ENCODE measurements around the gene PIGP. TPM values are rescaled to one million over a fixed set of nuclear protein-coding genes. Genes with fewer than 3 reads are reported as not detected.

PIGP gene
- total and polyA plus RNA-seq, 2 of the 8 experiments (the other 6 are each of a cell fraction or from before 2014, with no cell fraction given), result 11.3 to 18.0 TPM

DNA sequence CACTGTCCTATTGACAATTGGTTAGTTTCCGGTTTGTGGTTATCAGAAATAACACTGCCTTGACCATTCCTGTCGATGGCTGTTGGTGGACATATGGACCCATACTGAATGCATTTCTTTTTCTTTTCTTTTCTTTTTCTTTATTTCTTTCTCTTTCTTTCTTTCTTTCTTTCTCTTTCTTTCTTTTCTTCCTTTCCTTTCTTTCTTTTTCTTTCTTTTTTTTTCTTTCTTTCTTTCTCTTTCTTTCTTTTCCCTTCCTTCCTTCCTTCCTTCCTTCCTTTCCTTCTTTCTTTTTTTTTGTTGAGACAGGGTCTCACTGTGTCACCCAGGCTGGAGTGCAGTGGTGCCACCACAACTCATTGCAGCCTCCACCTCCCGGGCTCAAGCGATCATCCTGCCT lies 42.0 kb downstream of the PIGP start:
- Histone ChIP-seq H3K79me2 (ENCODE audit: control insufficient read depth in 1 of 2, insufficient read depth in 2 of 2, low read length in 2 of 2) (no peaks in the 10 kb centered on the region), H3K9me3 (ENCODE audit: insufficient read depth in 2 of 2, low read depth in 1 of 2, low read length in 1 of 2) (no peaks in the 10 kb centered on the region), H3K79me1 (ENCODE audit: low read depth, low read length) (no peaks in the 10 kb centered on the region), H3K56ac (replicated peaks; ENCODE audit: insufficient read length, low read depth, low read length) (no peak overlapping the region), H3K14ac (ENCODE audit: insufficient read length) (no peak overlapping the region), H3K4me3 (ENCODE audit: extremely low read depth in 1 of 4, insufficient read depth in 2 of 4, low read depth in 3 of 4, low read length in 4 of 4) (no peak overlapping the region), H3K18ac (ENCODE audit: extremely low read depth, low read length) (no peak overlapping the region), H2AFZ (ENCODE audit: low read length) (no peak overlapping the region), H3K23me2 (ENCODE audit: low read depth, low read length) (peaks cover 1% of the 10 kb centered on the region; the same call in 1 of the 2 replicates), H4K8ac (ENCODE audit: extremely low read depth, insufficient read depth, low read length) (no peak overlapping the region), H4K20me1 (replicated peaks in 1 of 2; ENCODE audit: control insufficient read depth in 1 of 2, insufficient read depth in 2 of 2, low read length in 2 of 2) (no peaks in the 10 kb centered on the region), H3K27ac (ENCODE audit: low read depth, low read length) (no peak overlapping the region), H2BK20ac (ENCODE audit: low read length) (no peak overlapping the region), H3K9ac (replicated peaks in 1 of 4; ENCODE audit: extremely low read depth in 1 of 4, low read depth in 3 of 4, low read length in 3 of 4) (no peak overlapping the region), H2BK120ac (replicated peaks; ENCODE audit: low read depth, low read length) (no peak overlapping the region), H4K91ac (replicated peaks; ENCODE audit: insufficient read length, low read length) (no peak overlapping the region), H3K36me3 (ENCODE audit: control insufficient read depth in 2 of 4, insufficient read depth in 4 of 4, low read length in 3 of 4) (no peaks in the 10 kb centered on the region), H3K4me2 (ENCODE audit: insufficient read depth in 1 of 2, low read depth in 2 of 2, low read length in 2 of 2) (no peak overlapping the region), H3K4ac (replicated peaks; ENCODE audit: insufficient read length, low read depth, low read length) (no peak overlapping the region), H2BK5ac (ENCODE audit: low read depth, low read length) (no peak overlapping the region), H2BK15ac (ENCODE audit: low read length) (no peak overlapping the region), H3K27me3 (replicated peaks in 1 of 4; ENCODE audit: control insufficient read depth in 3 of 4, extremely low read depth in 1 of 4, insufficient read depth in 3 of 4, low read length in 3 of 4) (no peaks in the 10 kb centered on the region), H2AK5ac (ENCODE audit: low read depth, low read length) (no peak overlapping the region), H4K5ac (ENCODE audit: insufficient read length, low read depth, low read length) (no peak overlapping the region), H3K23ac (ENCODE audit: insufficient read length) (no peak overlapping the region), H2BK12ac (ENCODE audit: low read depth, low read length) (no peak overlapping the region), H3K4me1 (replicated peaks in 1 of 4; ENCODE audit: control insufficient read depth in 3 of 4, insufficient read depth in 4 of 4, low read length in 3 of 4) (no peaks in the 10 kb centered on the region)
- DNase-seq (ENCODE audit: low read depth in 1 of 2, low spot score in 2 of 2), result no peak
- no peak for TF ChIP-seq KDM4A (IDR thresholded peaks at IDR 0.05; ENCODE audit: low read depth, low read length, severe bottlenecking)
- TF ChIP-seq CBX8 (IDR thresholded peaks at IDR 0.05; ENCODE audit: borderline replicate concordance, low read depth, low read length), result no peak
- no peak for TF ChIP-seq JUND (IDR thresholded peaks at IDR 0.05; ENCODE audit: low read length)
- FAIRE-seq, result no peak
- POLR2A ChIA-PET (ENCODE audit: partially characterized antibody), result no interaction called here
- CTCF ChIA-PET (ENCODE audit: partially characterized antibody), result interaction anchor here (1.7 kb wide), 1 partner anchor 21 kb away, joined by 4 read pairs; no protein-coding TSS in a partner anchor
- WGBS, 2 experiments (ENCODE audit: extremely low coverage in 1 of 2, insufficient coverage in 1 of 2, insufficient read length in 1 of 2, insufficient replicate concordance in 2 of 2, low coverage in 1 of 2, low lambda C conversion rate in 2 of 2, missing lambda C conversion rate in 1 of 2), result 96% methylated on average over 4 of the region's 4 CpGs; no CpG with 5 or more reads in 1 of the 2 experiments

Measured in H1 (cell line).